ENCODE measurements around the gene SMARCAD1.

DNA sequence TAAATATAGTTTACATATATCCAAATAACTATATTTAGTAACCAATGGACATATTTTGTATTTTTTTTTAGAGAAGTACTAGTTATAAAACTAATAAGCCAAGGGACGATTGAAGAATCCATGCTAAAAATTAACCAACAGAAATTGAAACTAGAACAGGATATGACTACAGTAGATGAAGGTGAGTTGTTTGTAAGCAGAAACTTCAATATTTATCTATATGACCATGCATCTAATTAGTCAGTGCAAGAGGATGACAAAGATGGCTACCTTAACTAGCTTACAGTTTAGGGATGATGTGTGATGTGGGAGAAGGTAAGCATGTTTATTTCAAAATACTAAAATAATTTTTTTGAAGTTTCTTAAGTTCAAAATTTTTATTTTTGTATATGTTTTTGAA lies 77.2 kb downstream of the SMARCAD1 start:
- TF ChIP-seq POLR2AphosphoS5 (IDR thresholded peaks at IDR 0.05) (no peak), CTCF (IDR thresholded peaks at IDR 0.05) (no peak)

All from suprapubic skin (tissue), 3 donors.